NCI-H2171 (cell line): Measurements from ENCODE around the gene P2RX3.
A peak's percentile ranks its signal among the peaks of the same experiment; 100 is the strongest.

ENCODE experiments used
- DNase-seq: peaks from one replicate; lab custom pipeline; 2025; lab: John Stamatoyannopoulos, UW

P2RX3 gene

DNA sequence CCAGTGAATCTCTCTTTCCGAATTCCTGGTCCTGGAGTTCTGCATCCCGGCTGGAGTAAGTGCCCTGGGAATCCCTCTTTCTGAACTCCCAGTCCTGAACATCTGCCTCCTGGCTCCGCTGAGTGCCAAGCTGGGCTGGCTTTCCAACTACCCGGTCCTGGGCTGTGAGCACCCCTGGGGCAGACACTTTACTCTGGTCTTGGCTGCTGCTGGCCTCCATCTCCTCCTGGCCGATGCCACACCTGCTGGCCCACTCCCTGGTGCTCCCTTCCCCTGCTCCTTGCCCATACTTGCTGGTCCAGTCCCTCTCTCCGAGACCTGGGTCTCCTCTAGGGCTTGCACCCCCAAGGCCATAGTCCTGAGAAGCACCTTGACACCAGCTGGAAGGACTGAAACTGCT is 28.1 kb upstream of the P2RX3 start:
- no peak for DNase-seq

DNA sequence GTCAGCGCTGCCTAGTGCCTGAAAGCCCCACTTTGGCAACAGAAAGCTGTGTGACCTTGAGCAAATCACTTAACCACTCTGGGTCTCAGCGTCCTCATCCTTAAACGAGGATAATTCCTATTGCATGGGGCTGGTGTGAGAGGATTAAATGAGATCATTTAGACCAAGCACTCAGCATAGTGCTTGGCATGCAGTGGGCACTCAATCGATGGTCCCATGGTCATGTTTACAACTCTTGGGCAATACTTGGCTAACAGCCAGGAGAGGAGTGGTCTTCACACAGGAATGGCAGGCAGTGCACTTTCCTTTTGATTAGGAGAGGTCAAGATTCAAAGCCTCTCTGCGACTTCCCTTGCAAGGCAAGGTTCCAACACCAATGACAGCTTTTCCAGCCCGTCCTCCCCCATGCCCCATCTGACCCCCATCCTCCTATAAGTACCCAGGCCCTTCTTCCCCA is 27.5 kb upstream of the P2RX3 start:
- no peak for DNase-seq

DNA sequence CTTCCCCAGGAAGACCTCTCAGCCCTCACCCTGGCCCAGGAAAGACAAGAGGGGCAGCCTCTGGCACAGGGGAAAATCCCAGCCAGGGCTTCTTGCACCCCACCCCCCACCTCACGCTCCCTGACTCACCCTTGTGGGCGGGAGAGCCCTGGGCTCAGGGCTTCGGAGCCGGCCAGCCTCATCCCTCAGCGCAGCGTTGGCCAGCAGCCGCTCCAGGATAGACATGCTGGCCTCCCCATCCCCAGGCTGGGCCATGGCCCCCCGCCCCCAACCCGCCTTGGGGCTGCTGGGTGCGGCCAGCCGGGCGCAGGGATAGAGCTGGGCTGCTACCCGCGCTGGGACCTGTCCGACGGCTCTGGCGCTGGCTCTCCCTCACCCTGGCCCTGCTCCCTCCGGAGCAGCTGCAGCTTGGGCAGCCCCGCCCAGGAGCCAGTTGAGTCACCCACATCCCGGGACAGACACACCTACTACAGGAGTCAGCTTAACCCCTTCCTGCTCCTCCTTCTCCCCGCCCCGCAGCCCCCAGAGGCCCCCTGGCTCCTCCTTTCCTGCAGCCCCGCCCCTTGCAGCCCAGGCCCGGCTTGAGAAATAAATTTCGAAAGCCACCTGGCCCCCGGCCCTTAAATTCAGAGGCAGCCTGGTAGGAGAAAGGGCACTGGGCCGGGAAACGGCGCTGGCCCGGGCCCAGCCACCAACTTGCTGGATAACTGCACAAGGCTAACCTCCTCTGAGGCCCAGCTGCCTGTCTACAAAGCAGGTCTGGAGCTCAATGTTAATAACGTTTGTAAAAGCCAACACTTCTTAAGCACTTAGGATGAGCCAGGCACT is 26.8 kb upstream of the P2RX3 start:
- DNase-seq, result peak; percentile 87

GRCh38 chr11:57312511-57313021 is 25.6 kb upstream of the P2RX3 start:
- DNase-seq, result no peak

DNA sequence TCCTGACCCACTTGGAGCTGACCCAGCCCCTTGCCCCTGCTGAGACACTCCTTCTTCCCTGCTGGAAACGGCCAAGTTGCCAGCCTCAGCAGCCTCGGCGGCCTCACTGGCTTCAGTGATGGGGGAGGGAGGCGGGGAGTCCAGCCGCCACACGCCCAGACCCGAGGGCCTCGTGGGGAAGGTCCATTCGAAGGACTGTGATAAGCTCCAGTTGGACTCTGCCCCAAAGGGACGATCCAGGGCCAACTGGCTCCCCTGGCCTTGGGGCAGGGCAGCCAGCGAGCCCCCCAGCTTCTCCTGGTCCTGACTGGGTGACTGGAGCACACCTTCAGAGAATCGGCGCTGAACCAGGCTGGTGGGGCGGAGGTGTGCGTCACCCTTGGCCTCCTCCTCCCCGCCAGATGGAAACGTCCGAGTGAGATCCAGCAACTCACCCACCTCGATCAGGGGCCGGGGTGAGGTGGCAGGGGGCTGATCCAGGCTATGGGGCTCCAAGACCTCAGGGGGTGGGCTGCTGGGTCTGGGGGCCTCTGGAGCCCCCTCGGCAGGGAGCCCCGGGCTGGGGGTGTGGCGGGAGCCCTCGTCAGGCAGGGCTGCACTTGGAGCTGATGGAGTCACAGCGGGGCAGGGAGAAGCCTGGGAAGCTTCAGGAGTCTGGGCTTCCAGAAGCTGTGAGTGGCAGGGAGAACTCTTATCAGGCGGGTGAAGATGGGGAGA is 24.9 kb upstream of the P2RX3 start:
- DNase-seq, result no peak

- DNase-seq, result no peak
Measured at GRCh38 chr11:57313788-57314135, 24.4 kb upstream of the P2RX3 start.

DNA sequence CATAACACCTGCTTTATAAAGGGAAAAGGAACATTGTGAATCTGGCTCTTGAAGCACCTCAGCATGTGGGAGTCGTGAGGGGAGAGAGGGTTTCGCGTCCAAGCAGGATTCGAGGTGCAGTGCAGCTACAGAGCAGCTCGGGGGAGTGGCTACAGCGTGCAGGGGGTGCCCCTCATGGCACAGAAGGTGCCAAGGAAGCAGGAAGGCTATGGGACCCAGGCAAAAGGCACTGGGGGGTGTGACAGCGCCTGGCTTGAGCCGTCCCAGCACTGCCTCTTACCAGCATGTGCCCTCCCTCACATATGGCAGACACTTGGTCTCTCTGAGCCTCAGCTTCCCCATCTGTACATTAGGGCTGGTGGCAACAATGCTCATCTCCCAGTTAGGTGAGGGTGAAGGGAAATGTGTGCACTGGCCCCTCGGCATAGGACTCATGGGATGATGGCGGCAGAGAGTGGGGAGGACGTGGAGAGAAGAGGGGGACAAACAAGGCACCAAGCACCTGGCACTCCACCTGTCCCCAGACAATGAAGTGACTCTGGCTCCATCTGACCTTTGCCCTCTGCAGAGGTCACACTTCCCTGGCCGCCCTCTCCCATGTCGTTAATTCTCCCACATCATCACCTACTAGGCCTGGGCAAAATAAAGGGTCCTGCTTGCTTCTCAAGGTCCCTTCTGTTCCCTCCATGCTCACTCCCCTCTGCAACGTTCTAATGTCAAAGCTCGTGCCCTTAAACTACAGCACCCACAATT is 23.8 kb upstream of the P2RX3 start:
- DNase-seq, result no peak

- no peak for DNase-seq
Measured at GRCh38 chr11:57315491-57315890, 22.7 kb upstream of the P2RX3 start.

DNA sequence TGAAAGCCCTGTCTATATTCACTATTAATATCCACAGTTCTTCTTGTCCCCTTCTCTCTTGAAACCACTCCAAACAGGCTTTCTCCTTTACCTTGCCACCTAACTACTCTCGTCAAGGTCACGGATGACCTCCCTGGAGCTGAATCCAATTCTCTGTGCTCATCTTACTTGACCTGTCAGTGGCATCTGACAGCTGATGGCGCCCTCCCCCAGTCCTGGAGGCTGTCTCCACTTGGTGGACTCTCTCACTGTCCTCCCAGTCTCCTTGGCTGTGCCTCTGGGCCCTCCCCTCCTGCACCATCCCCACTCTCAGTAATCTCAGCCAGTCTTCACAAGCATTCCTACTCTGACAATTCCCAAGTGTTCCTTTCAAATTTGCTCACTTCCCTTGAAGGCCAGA is 22.1 kb upstream of the P2RX3 start:
- DNase-seq, result no peak

DNA sequence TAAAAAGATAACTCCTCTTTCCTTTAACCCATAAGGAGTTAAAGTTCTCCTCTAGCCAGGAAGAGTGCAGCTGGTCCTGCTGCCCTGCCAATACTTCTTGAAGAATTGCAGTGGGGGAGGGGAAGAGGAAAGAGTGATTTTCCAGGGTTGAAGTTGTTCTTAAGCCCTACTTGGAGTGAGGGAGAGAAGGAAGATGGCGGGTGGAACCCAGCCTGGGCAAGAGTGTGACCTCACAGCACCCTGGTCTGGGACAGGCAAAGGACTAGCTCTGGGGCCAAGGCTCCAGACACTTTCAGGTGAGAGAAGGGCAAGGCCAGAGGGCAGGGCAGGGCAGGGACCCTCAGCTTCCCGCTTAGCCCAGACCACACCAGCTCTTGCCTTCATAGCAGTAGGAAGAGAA is 20.0 kb upstream of the P2RX3 start:
- no peak for DNase-seq

DNA sequence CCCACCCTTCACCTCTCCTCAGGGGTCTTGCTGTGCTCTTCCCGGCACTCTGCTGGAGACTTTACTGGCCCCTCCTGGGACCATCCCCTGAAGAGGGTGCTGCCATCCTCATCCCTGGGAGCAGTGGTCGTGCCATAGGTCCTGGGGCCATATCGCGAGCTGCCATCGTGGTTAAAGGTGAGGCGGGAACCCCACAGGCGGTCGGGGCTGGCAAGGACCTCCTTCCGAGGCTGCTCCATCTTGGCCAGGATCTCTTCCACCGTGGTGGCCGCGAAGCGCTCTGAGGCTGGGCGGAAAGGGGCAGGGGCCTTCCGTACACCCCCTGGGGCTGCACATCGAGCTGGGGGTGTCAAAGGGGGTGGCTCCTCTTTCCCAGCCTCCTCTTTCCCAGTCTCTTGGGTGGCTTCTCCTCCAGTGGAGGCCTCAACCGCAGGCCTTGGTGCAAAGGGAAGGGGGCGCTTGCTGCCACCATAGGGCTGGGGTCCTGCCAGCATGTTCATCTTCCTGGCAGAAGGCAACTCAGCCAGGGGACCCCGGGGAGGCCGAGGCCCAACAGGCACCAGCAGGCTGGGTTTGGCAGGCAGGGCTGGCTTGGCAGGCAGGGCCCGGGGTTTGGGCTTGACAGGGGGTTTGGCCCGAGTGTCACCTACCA is 18.0 kb upstream of the P2RX3 start:
- no peak for DNase-seq

- no peak for DNase-seq
Measured at GRCh38 chr11:57320719-57321387, 17.3 kb upstream of the P2RX3 start.

DNA sequence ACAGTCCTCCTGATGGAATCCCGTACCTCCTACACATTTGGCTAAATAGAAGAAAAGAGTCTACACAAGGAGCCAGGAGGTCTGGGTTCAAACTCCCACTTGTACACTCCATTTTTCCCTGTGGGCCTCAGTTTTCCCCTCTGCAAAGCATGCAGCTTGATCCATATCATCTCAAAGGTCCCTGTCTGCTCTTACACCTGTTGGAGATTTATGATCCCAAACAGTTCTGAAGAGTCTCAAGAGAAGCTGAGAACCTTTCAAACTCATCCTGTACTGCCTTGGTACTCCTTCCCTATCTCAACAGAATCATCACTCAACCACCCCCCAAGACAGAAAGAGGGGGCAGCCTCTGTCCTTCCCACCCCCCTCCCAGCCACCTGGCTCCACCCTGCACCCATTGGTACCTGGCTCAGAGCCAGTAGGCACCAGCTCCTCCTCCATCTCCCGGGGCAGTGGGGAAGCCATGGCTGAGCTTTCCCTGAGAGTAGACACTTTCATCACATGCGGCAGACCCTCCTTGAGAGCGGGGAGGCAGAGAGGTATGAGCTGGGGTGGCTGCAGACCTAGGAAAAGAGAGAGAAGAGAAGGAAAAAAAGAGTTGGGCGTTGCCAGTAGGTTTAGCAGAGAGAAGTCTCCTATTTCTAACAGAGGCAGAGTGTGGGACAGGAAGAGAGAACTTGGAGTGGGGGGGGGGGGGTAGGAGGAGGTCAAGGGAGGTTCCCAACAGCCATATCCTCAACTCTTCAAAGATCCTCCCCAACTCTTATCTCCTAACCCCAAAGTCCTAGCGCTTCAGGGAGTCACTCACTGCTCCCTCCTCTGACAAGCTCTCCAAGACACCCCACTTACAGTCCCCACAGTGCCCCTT is 16.5 kb upstream of the P2RX3 start:
- no peak for DNase-seq

- DNase-seq, result peak; percentile 73
Measured at GRCh38 chr11:57322256-57323166, 15.6 kb upstream of the P2RX3 start.

DNA sequence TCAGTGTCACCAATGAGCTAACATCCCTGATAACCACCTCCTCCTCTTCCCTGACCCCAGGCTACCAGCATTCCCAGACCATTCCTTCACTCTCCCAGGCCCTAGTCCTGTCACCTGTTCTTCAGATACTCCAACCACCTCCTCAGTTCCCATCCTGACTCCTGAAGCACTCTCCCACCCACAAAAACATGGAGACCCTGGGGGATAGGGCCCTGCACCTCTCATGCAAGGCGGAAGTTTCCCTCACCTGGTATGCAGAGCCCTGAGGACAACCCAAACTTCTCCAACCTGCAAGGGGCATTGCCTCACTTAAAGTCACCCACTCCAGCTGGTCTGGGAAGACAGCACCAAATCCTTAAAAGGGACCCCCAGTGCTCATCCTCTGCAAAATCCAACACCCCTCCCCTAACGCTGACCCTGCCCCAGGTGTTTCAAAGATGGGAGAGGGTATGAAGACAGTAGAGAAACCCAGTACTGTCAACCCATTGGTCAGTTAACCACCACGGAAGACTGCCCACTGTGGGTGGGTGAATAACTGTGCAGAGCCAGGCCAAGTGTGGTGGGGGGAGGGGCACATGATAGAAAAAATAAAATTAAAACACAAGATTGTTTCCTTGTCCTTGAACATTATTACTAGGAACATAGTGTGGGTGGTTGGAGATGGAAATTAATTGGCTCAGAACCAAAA is 14.8 kb upstream of the P2RX3 start:
- no peak for DNase-seq

DNA sequence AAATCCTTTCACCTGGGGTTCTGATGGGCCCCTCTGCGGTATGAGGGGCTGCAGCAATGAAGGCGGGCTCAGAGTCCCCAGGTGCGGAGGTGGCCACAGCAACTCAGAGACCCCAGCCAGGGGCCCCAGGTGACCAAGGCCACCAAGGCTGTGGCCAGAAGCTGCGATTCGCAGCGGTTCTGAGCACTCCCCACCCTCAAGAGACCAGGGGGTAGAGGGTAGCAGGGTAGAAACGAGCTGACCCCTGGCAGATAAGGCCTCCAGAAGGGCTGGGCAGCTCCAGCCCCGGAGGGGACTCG is 14.3 kb upstream of the P2RX3 start:
- DNase-seq, result no peak

GRCh38 chr11:57324154-57324885 is 13.8 kb upstream of the P2RX3 start:
- DNase-seq, result peak; percentile 68
